K562 (cell line): Measurements from ENCODE around the gene RPS2. TPM values are rescaled to one million over a fixed set of nuclear protein-coding genes. Genes with fewer than 3 reads are reported as not detected.

ENCODE experiments used
- ARHGAP35 ChIP-seq: fragments of 450-650 bp; IDR thresholded peaks from 2 replicates; pipeline ENCODE4 v1.6.1; 2018; ENCODE audit not compliant: partially characterized antibody
- BCOR ChIP-seq: fragments of 450-650 bp; IDR thresholded peaks from 2 replicates; pipeline ENCODE4 v1.6.1; 2016
- CCNT2 ChIP-seq: IDR thresholded peaks from 2 replicates; pipeline ENCODE4 v1.6.1; 2011; ENCODE audit warnings: borderline replicate concordance, low read depth, mild to moderate bottlenecking, moderate library complexity, mixed read lengths, low read length; ENCODE audit not compliant: insufficient read length; ENCODE audit errors: extremely low read depth
- DNMT1 ChIP-seq: fragments of 450-650 bp; IDR thresholded peaks from 2 replicates; pipeline ENCODE4 v1.6.1; 2016; ENCODE audit warnings: antibody characterized with exemption, mild to moderate bottlenecking
- ESRRB ChIP-seq: fragments of 250-450 bp; sonication (Bioruptor Pico); IDR thresholded peaks from 2 replicates; pipeline ENCODE4 v1.5.0; 2020; ENCODE audit warnings: mild to moderate bottlenecking, moderate library complexity, borderline replicate concordance
- FOXJ2 ChIP-seq: fragments of 200-800 bp; sonication (Bioruptor generic); IDR thresholded peaks from 2 replicates; pipeline ENCODE4 v1.6.1; 2016; ENCODE audit warnings: missing genetic modification characterization, missing compliant biosample characterization
- HOXB6 ChIP-seq: fragments of 250-450 bp; sonication (Bioruptor Pico); IDR thresholded peaks from 2 replicates; pipeline ENCODE4 v1.5.1; 2022; ENCODE audit warnings: mild to moderate bottlenecking, borderline replicate concordance
- LCOR ChIP-seq: sonication (generic); formaldehyde crosslinking; IDR thresholded peaks from 2 replicates; pipeline ENCODE4 v1.8.0; 2022; ENCODE audit warnings: mild to moderate bottlenecking, missing genetic modification reagents
- MTA3 ChIP-seq: fragments of 450-650 bp; formaldehyde crosslinking; IDR thresholded peaks from 2 replicates; pipeline ENCODE4 v1.6.1; 2017; ENCODE audit warnings: mild to moderate bottlenecking, borderline replicate concordance
- SRF ChIP-seq, 2 experiments: fragments of 250-450, 450-650 bp in 1 of 2; sonication (Bioruptor Pico) in 1 of 2; sonication (generic) in 1 of 2; formaldehyde crosslinking; IDR thresholded peaks; 2 replicates each; pipeline versions ENCODE4 v1.5.0 to v1.5.1; 2020 to 2022; ENCODE audit warnings: mild to moderate bottlenecking in 1 of 2, missing genetic modification reagents in 1 of 2
- ZC3H4 ChIP-seq: sonication (generic); formaldehyde crosslinking; IDR thresholded peaks from 2 replicates; pipeline ENCODE4 v1.9.0; 2021; ENCODE audit warnings: missing genetic modification reagents, borderline replicate concordance
- ZNF184 ChIP-seq: sonication (generic); formaldehyde crosslinking; IDR thresholded peaks from 2 replicates; pipeline ENCODE4 v1.5.0; 2020; ENCODE audit warnings: missing genetic modification reagents
- ZNF384 ChIP-seq: IDR thresholded peaks from 2 replicates; pipeline ENCODE4 v1.6.1; 2012; ENCODE audit warnings: low read depth, low read length, improper control_type of control experiment
- ZNF696 ChIP-seq: fragments of 250-450 bp; sonication (Bioruptor Pico); conservative IDR thresholded peaks from 2 replicates; pipeline ENCODE4 v1.4.0; 2020; ENCODE audit warnings: mild to moderate bottlenecking, moderate library complexity
- ZNF699 ChIP-seq: fragments of 250-450 bp; sonication (Bioruptor Pico); IDR thresholded peaks from 2 replicates; pipeline ENCODE4 v1.8.0; 2021; ENCODE audit warnings: mild to moderate bottlenecking, moderate library complexity; ENCODE audit not compliant: insufficient replicate concordance
- polyA plus RNA-seq, 8 experiments: library from polyadenylated mRNA; depleted of rRNA in 4 of 8; stranded (reverse) in 5 of 8; unstranded in 3 of 8; fragments of >200 nt; fragmentation: Nextera tagmentation in 2 of 8; fragmentation: Illumina TruSeq in 1 of 8; extraction: Ambion mirVana in 2 of 8; extraction: Trizol in 1 of 8; gene quantifications; 2 replicates each; pipeline versions ENCODE4 v1.2.1 to v1.2.3, GENCODE V29; 2011 to 2014; ENCODE audit warnings: inconsistent platforms in 1 of 8, missing spikeins in 1 of 8
- total RNA-seq, 7 experiments: library from RNA; depleted of rRNA in 6 of 7; stranded (reverse); fragments of >200 nt in 6 of 7; fragmentation: Illumina TruSeq in 2 of 7; extraction: Trizol in 2 of 7; gene quantifications; 2 replicates each; pipeline versions ENCODE4 v1.2.1 to v1.2.3, GENCODE V29; 2011 to 2021; ENCODE audit warnings: low replicate concordance in 1 of 7
- TF ChIP-seq, protein P1 (sequence below), 3 experiments: fragments of 200-800 bp in 1 of 3; fragments of 250-450 bp in 1 of 3; fragments of 450-650 bp in 1 of 3; sonication (Bioruptor Pico) in 1 of 3; sonication (Bioruptor generic) in 1 of 3; formaldehyde crosslinking in 1 of 3; IDR thresholded peaks; 2 replicates each; pipeline versions ENCODE4 v1.6.1 to v1.8.0; 2016 to 2022; ENCODE audit warnings: mild to moderate bottlenecking in 2 of 3, missing genetic modification characterization in 2 of 3, missing compliant biosample characterization in 1 of 3, moderate library complexity in 1 of 3
- TF ChIP-seq, protein P2 (sequence below): fragments of 250-450 bp; sonication (Bioruptor Pico); IDR thresholded peaks from 2 replicates; pipeline ENCODE4 v1.8.0; 2021; ENCODE audit warnings: mild to moderate bottlenecking, moderate library complexity
- TF ChIP-seq, protein P3 (sequence below): sonication (generic); formaldehyde crosslinking; IDR thresholded peaks from 2 replicates; pipeline ENCODE4 v1.8.0; 2023; ENCODE audit warnings: mild to moderate bottlenecking, missing genetic modification reagents

The RPS2 gene
- total and polyA plus RNA-seq, 9 of the 15 experiments (the other 6 are each of a cell fraction or from before 2014, with no cell fraction given): 834 to 4,794 (median 3,793) TPM

DNA sequence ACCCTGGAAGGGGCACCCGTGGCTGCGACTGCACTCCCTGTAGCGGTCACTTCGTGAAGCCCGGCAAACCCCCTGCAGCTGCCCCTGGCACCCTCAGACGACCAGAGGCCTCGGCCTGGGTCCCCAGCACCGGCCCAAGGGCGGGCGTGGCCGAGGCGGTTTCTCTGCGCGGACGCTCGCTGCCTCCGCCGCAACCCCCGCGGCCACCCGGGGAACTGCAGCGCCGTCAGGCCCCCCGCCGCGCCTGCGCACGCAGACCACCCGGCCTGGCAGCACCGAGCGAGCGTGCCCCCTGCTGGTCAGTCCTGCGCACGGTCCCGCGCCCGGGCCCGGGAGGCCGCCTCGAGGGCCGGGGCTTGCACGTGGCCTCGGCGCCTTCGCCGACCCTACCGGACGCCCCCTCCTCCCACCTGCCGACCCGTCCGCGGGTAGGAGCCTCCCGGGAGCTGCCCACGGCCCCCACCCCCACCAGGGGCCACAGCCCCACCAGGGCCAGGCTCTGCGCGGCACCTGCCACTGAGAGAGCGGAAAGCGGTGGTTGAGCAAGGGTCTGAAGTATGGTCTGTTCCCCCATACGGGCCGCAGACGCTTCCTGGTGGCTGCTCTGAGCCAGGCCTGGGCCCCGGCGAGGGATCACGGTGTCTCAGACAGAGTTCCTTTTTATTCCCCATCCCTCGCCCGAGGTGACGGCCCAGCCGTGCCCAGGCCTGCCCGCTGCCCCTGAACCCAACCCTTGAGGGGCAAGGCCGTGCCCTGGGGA, 34.9 kb downstream of the RPS2 start (continued):
- TF ChIP-seq HOXB6 (CRISPR knock-in tag): no peak
- peak; percentile 50; the same call in 1 of the 2 replicates for TF ChIP-seq ZNF384
- TF ChIP-seq SRF (CRISPR knock-in tag; IDR thresholded peaks at IDR 0.05): no peak
- TF ChIP-seq, protein P1, sequence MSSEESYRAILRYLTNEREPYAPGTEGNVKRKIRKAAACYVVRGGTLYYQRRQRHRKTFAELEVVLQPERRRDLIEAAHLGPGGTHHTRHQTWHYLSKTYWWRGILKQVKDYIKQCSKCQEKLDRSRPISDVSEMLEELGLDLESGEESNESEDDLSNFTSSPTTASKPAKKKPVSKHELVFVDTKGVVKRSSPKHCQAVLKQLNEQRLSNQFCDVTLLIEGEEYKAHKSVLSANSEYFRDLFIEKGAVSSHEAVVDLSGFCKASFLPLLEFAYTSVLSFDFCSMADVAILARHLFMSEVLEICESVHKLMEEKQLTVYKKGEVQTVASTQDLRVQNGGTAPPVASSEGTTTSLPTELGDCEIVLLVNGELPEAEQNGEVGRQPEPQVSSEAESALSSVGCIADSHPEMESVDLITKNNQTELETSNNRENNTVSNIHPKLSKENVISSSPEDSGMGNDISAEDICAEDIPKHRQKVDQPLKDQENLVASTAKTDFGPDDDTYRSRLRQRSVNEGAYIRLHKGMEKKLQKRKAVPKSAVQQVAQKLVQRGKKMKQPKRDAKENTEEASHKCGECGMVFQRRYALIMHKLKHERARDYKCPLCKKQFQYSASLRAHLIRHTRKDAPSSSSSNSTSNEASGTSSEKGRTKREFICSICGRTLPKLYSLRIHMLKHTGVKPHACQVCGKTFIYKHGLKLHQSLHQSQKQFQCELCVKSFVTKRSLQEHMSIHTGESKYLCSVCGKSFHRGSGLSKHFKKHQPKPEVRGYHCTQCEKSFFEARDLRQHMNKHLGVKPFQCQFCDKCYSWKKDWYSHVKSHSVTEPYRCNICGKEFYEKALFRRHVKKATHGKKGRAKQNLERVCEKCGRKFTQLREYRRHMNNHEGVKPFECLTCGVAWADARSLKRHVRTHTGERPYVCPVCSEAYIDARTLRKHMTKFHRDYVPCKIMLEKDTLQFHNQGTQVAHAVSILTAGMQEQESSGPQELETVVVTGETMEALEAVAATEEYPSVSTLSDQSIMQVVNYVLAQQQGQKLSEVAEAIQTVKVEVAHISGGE (CRISPR knock-in tag; IDR thresholded peaks at IDR 0.05): peak in 1 of 3 experiments; percentile 75; a peak in 2 of 6 replicates
- TF ChIP-seq ZNF699 (CRISPR knock-in tag): no peak
- no peak for TF ChIP-seq FOXJ2 (tag)
- no peak; the same call in 1 of the 2 replicates for TF ChIP-seq ZC3H4 (CRISPR knock-in tag)
- TF ChIP-seq BCOR: no peak
- TF ChIP-seq, protein P2, sequence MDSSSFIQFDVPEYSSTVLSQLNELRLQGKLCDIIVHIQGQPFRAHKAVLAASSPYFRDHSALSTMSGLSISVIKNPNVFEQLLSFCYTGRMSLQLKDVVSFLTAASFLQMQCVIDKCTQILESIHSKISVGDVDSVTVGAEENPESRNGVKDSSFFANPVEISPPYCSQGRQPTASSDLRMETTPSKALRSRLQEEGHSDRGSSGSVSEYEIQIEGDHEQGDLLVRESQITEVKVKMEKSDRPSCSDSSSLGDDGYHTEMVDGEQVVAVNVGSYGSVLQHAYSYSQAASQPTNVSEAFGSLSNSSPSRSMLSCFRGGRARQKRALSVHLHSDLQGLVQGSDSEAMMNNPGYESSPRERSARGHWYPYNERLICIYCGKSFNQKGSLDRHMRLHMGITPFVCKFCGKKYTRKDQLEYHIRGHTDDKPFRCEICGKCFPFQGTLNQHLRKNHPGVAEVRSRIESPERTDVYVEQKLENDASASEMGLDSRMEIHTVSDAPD (CRISPR knock-in tag): no peak
- no peak for TF ChIP-seq LCOR (CRISPR knock-in tag)
- TF ChIP-seq ZNF696 (CRISPR knock-in tag): no peak
- peak; percentile 60; the same call in 1 of the 2 replicates for TF ChIP-seq MTA3
- no peak for TF ChIP-seq ZNF184 (CRISPR knock-in tag)
- no peak for TF ChIP-seq ESRRB (CRISPR knock-in tag)
- TF ChIP-seq, protein P3, sequence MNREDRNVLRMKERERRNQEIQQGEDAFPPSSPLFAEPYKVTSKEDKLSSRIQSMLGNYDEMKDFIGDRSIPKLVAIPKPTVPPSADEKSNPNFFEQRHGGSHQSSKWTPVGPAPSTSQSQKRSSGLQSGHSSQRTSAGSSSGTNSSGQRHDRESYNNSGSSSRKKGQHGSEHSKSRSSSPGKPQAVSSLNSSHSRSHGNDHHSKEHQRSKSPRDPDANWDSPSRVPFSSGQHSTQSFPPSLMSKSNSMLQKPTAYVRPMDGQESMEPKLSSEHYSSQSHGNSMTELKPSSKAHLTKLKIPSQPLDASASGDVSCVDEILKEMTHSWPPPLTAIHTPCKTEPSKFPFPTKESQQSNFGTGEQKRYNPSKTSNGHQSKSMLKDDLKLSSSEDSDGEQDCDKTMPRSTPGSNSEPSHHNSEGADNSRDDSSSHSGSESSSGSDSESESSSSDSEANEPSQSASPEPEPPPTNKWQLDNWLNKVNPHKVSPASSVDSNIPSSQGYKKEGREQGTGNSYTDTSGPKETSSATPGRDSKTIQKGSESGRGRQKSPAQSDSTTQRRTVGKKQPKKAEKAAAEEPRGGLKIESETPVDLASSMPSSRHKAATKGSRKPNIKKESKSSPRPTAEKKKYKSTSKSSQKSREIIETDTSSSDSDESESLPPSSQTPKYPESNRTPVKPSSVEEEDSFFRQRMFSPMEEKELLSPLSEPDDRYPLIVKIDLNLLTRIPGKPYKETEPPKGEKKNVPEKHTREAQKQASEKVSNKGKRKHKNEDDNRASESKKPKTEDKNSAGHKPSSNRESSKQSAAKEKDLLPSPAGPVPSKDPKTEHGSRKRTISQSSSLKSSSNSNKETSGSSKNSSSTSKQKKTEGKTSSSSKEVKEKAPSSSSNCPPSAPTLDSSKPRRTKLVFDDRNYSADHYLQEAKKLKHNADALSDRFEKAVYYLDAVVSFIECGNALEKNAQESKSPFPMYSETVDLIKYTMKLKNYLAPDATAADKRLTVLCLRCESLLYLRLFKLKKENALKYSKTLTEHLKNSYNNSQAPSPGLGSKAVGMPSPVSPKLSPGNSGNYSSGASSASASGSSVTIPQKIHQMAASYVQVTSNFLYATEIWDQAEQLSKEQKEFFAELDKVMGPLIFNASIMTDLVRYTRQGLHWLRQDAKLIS (CRISPR knock-in tag): no peak
- TF ChIP-seq ARHGAP35: no peak
- no peak for TF ChIP-seq DNMT1
- peak; percentile 77 for TF ChIP-seq CCNT2
